Measurements from ENCODE around the gene PCSK7.

GRCh38 chr11:117166491-117166890 is 65.4 kb downstream of the PCSK7 start:
- TF ChIP-seq, protein P1, sequence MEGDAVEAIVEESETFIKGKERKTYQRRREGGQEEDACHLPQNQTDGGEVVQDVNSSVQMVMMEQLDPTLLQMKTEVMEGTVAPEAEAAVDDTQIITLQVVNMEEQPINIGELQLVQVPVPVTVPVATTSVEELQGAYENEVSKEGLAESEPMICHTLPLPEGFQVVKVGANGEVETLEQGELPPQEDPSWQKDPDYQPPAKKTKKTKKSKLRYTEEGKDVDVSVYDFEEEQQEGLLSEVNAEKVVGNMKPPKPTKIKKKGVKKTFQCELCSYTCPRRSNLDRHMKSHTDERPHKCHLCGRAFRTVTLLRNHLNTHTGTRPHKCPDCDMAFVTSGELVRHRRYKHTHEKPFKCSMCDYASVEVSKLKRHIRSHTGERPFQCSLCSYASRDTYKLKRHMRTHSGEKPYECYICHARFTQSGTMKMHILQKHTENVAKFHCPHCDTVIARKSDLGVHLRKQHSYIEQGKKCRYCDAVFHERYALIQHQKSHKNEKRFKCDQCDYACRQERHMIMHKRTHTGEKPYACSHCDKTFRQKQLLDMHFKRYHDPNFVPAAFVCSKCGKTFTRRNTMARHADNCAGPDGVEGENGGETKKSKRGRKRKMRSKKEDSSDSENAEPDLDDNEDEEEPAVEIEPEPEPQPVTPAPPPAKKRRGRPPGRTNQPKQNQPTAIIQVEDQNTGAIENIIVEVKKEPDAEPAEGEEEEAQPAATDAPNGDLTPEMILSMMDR (IDR thresholded peaks at IDR 0.05 in 2 of 3, conservative IDR thresholded peaks at IDR 0.05 in 1 of 3; ENCODE audit: borderline replicate concordance in 1 of 3, insufficient read depth in 1 of 3, low read depth in 2 of 3, low read length in 2 of 3): no peak
- TF ChIP-seq ZFX (IDR thresholded peaks at IDR 0.05) (no peak), TCF7L2 (IDR thresholded peaks at IDR 0.05; ENCODE audit: borderline replicate concordance, extremely low read depth, insufficient read depth, insufficient read length) (no peak), POLR2A (IDR thresholded peaks at IDR 0.05; ENCODE audit: borderline replicate concordance, extremely low read depth, insufficient read depth, insufficient read length) (no peak), POLR2AphosphoS5 (IDR thresholded peaks at IDR 0.05; ENCODE audit: low read depth, low read length) (no peak), MAX (IDR thresholded peaks at IDR 0.05) (no peak), ZBTB33 (IDR thresholded peaks at IDR 0.05; ENCODE audit: extremely low read depth, insufficient replicate concordance, low read length) (no peak), ATF3 (IDR thresholded peaks at IDR 0.05) (no peak), SP1 (IDR thresholded peaks at IDR 0.05; ENCODE audit: low read depth) (no peak), SIN3A (IDR thresholded peaks at IDR 0.05; ENCODE audit: low read depth) (no peak)
